HUES48 (cell line): ENCODE results near the gene MYO1G.
"Not testable (repeated sequence)": the region's sequence is repeated elsewhere in the genome, so short reads cannot be mapped to it uniquely, and the experiment has no call there.

ENCODE experiments used
- H3K27ac ChIP-seq: one replicate; pipeline ENCODE4 v1.7.0; 2013; ENCODE audit warnings: low read depth, low read length, inconsistent platforms
- H3K27me3 ChIP-seq: 2 replicates; pipeline ENCODE4 v1.6.1; 2013; ENCODE audit warnings: mild to moderate bottlenecking, low read length; ENCODE audit not compliant: control insufficient read depth, insufficient read depth
- H3K36me3 ChIP-seq: 2 replicates; pipeline ENCODE4 v1.6.1; 2013; ENCODE audit warnings: low read length; ENCODE audit not compliant: control insufficient read depth, insufficient read depth
- H3K4me1 ChIP-seq: 2 replicates; pipeline ENCODE4 v1.6.1; 2013; ENCODE audit warnings: mild to moderate bottlenecking, low read length; ENCODE audit not compliant: control insufficient read depth, insufficient read depth
- H3K4me3 ChIP-seq: 2 replicates; pipeline ENCODE4 v1.5.1; 2013; ENCODE audit warnings: mild to moderate bottlenecking, low read depth, low read length
- H3K9ac ChIP-seq: 2 replicates; pipeline ENCODE4 v1.6.1; 2013; ENCODE audit warnings: mild to moderate bottlenecking, low read depth, low read length, moderate library complexity
- H3K9me3 ChIP-seq: 2 replicates; pipeline ENCODE4 v1.6.1; 2013; ENCODE audit warnings: low read length; ENCODE audit not compliant: control insufficient read depth, insufficient read depth

The MYO1G gene

DNA sequence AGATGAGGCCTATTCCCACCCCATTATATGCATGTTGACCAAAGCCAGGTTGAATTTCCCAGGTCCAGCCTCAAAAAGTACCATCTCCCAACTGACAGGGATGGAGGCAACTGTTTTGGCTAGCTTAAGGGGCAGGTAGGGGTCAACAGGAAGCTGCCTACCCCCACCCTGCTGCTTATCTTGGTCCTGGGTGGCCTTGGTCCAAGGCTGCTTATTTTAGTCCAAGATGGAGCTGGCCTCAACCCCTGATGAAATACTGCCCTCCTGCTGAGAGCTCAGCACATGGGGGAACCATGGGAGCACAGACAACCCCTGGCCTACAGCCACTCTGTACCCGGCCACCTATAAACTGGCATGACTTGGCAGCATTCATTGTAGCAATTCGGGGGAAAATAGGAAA, 23.1 kb downstream of the MYO1G start:
- Histone ChIP-seq H3K9me3 (no peaks in the 10 kb centered on the region), H3K27ac (no peak overlapping the region), H3K36me3 (no peaks in the 10 kb centered on the region), H3K9ac (no peak overlapping the region), H3K4me1 (no peaks in the 10 kb centered on the region), H3K27me3 (peaks cover 12% of the 10 kb centered on the region; the same call in 1 of the 2 replicates), H3K4me3 (no peak overlapping the region)

DNA sequence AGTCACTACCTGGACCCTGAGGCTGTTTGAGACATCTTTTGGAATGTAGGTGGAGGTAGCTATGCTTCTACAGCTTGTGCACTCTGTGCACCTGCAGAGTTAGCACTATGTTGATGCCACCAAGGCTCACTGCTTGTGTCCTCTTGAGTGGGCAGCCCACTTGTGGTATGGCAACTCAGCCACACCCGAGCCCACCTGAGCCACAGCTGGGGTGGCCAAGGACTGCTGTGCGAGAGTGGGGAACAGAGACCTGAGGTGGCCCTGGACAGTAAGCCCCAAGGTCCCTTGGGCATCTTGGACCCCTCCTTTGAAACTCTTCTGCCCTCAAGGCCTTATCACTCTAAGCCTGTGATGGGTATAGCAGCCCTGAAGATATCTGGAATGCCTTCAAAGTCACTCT, 25.7 kb downstream of the MYO1G start:
- no peak overlapping the region for H3K4me3 ChIP-seq
- no peak overlapping the region for H3K27ac ChIP-seq
- H3K36me3 ChIP-seq, result no peaks in the 10 kb centered on the region
- no peaks in the 10 kb centered on the region for H3K27me3 ChIP-seq
- no peaks in the 10 kb centered on the region for H3K9me3 ChIP-seq
- no peak overlapping the region for H3K9ac ChIP-seq
- no peaks in the 10 kb centered on the region for H3K4me1 ChIP-seq

DNA sequence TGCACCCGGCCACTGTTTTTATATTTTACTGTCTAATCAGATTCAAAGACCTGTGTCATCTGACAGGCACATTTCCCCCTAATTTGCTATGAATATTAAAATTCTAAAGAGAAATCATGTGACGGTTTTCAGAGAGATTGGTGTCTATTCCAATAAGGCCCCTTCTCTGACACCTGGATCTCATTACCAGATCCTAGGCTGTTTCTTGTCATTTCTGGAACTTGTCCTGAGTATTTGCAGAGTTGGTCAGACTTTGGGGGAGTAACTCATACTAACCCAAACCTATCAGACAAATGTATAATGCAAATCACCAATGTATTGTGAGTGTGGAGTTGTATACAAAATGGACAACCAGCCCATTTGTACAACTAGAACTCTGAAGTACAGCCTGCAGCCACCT, 29.5 kb downstream of the MYO1G start:
- no peaks in the 10 kb centered on the region for H3K27me3 ChIP-seq
- no peak overlapping the region for H3K9ac ChIP-seq
- no peaks in the 10 kb centered on the region for H3K4me1 ChIP-seq
- H3K27ac ChIP-seq, result no peak overlapping the region
- H3K9me3 ChIP-seq, result no peaks in the 10 kb centered on the region
- no peak overlapping the region for H3K4me3 ChIP-seq
- no peaks in the 10 kb centered on the region for H3K36me3 ChIP-seq

DNA sequence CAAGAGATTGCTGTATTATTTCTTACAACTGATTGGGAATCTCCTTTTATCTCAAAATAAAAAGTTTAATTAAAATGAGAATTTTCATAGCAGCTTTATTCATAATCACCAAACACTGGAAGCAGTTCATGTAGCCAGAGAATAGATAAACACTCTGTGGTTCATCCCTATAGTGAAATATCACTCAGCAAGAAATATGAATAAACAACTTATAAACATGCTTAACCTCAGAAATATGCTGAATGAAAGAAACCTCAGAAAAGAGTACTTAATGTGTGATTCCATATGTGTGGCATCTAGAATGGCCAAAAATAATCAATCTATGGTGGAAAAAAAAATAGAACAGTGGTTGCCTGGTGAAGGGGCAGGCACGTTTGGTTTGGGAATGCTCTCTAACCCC, 33.3 kb downstream of the MYO1G start:
- no peaks in the 10 kb centered on the region for H3K9me3 ChIP-seq
- no peaks in the 10 kb centered on the region for H3K36me3 ChIP-seq
- H3K27me3 ChIP-seq, result no peaks in the 10 kb centered on the region
- H3K4me3 ChIP-seq, result no peak overlapping the region
- H3K4me1 ChIP-seq, result no peaks in the 10 kb centered on the region
- no peak overlapping the region for H3K9ac ChIP-seq
- H3K27ac ChIP-seq, result no peak overlapping the region

DNA sequence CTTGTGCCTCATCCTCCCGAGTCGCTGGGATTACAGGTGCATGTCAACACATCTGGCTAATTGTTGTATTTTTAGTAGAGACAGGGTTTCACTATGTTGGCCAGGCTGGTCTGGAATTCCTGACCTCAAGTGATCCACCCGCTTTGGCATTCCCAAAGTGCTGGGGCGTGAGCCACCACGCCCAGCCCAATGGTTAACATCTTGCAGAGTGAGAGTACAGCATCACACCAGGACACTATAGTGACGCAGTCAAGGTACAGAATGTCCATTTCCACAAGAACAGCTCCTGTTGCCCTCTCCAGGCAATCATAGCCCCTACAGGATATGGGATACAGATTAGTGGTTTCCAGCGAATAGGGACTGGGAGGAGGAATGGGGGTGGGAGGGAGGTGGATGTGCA, 34.0 kb downstream of the MYO1G start:
- no peaks in the 10 kb centered on the region for H3K36me3 ChIP-seq
- H3K4me1 ChIP-seq, result no peaks in the 10 kb centered on the region
- H3K9ac ChIP-seq, result no peak overlapping the region
- H3K9me3 ChIP-seq, result no peaks in the 10 kb centered on the region
- no peak overlapping the region for H3K4me3 ChIP-seq
- H3K27me3 ChIP-seq, result no peaks in the 10 kb centered on the region
- no peak overlapping the region for H3K27ac ChIP-seq

DNA sequence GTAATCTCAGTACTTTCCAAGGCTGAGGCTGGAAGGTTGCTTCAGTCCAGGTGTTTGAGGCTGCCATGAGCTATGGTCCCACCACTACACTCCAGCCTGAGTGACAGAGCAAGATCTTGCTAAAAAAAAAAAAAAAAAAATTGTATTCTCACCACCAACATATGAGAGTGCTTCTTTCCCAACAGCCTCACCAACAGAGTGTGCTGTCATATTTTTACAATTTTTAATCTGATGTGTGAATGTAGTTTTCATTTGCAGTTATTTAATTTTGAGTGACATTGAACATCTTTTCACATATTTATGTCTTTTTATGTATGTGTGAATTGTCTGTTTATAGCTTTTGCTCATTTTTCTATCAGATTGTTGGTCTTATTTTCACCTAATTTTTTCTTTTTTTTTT, 35.2 kb downstream of the MYO1G start:
- no peaks in the 10 kb centered on the region for H3K9me3 ChIP-seq
- no peaks in the 10 kb centered on the region for H3K27me3 ChIP-seq
- no peak overlapping the region for H3K4me3 ChIP-seq
- H3K4me1 ChIP-seq, result no peaks in the 10 kb centered on the region
- no peak overlapping the region for H3K9ac ChIP-seq
- H3K36me3 ChIP-seq, result no peaks in the 10 kb centered on the region
- H3K27ac ChIP-seq, result no peak overlapping the region

DNA sequence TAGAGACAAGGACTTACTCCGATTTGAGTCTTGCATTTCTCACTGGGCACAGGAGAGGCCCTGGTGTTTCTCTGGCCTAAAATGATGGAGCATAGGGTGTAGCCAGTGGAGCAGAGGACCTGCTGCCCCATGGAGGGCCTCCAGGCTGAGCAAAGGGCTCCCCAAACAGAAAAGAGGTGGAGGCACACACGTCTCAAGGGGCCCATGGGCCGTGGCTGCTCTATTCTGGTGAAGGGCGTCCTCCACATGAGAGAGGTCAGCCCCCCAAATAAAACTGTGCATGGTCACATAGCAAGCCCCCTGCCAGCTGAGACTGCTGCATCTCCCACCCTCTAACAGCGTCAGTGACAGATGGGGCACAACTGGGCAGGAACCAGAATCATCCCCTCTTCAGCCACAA, 41.4 kb downstream of the MYO1G start:
- no peaks in the 10 kb centered on the region for H3K36me3 ChIP-seq
- H3K27ac ChIP-seq, result no peak overlapping the region
- no peak overlapping the region for H3K4me3 ChIP-seq
- H3K9me3 ChIP-seq, result no peaks in the 10 kb centered on the region
- no peaks in the 10 kb centered on the region for H3K27me3 ChIP-seq
- no peak overlapping the region for H3K9ac ChIP-seq
- peaks cover 5% of the 10 kb centered on the region; the same call in 1 of the 2 replicates for H3K4me1 ChIP-seq

DNA sequence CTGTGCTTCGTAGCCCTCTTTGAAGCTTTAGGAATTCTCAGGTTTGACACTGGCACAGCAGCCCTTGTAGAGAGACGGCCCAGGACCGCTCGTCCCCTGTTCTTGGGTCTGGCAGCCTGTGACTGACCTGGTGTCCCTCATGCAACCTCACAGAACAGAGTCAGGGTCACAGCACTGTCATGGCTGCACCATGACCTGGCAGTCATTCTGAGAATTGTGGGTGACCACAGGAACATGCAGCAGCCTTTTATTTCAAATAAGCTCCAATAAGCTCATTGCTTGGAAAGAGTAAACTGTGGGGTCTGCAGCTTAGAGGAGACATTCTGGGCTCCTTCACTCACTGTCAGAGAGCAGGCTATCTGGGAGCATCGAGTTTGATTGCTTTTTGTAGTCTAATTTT, 42.5 kb downstream of the MYO1G start:
- Histone ChIP-seq H3K9ac (no peak overlapping the region), H3K27me3 (no peaks in the 10 kb centered on the region), H3K27ac (no peak overlapping the region), H3K4me3 (no peak overlapping the region), H3K9me3 (no peaks in the 10 kb centered on the region), H3K4me1 (peaks cover 5% of the 10 kb centered on the region; the same call in 1 of the 2 replicates), H3K36me3 (no peaks in the 10 kb centered on the region)

DNA sequence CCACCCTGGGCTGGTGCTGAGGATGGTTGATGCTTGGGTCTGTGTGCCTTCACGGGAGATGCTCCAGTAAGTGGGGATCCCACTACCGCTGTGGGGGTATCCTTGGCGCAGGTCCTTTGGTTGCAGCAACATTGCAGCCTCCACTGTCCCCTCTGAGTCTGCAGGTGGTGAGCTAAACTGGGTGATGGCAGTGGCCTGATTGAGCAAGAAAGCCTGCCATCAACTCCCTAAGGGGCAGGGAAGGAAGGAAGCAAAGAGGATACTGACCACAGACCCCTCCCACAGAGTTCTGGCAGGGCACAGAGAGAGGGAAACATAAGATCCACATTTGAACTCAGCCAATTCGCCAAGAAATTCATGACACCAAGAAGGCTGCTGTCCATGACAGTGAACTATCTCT, 43.2 kb downstream of the MYO1G start:
- H3K9ac ChIP-seq, result no peak overlapping the region
- no peaks in the 10 kb centered on the region for H3K27me3 ChIP-seq
- H3K9me3 ChIP-seq, result no peaks in the 10 kb centered on the region
- H3K36me3 ChIP-seq, result no peaks in the 10 kb centered on the region
- H3K27ac ChIP-seq, result no peak overlapping the region
- H3K4me1 ChIP-seq, result peaks cover 5% of the 10 kb centered on the region; the same call in 1 of the 2 replicates
- H3K4me3 ChIP-seq, result no peak overlapping the region

DNA sequence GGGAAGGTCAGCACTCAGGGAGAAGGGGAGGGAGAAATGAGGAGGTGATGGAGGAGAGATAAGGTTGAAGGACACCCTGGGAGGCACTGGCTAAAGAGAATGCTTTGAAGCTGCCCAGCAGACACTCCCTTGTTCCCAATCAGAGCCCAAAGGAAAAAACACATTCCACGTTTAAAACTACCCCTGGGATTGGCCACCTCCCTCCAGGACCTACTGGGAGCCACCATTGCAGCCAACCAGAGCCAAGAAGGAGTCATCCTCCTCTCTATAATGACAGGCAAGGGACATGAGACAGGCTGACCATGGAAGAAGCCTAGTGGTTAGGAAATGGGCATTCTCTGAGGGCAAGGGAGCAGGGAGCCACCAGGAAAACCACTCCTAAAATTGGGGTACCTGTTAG, 43.8 kb downstream of the MYO1G start:
- Histone ChIP-seq H3K27me3 (no peaks in the 10 kb centered on the region), H3K9me3 (no peaks in the 10 kb centered on the region), H3K36me3 (no peaks in the 10 kb centered on the region), H3K9ac (no peak overlapping the region), H3K27ac (no peak overlapping the region), H3K4me3 (no peak overlapping the region), H3K4me1 (peaks cover 5% of the 10 kb centered on the region; the same call in 1 of the 2 replicates)

DNA sequence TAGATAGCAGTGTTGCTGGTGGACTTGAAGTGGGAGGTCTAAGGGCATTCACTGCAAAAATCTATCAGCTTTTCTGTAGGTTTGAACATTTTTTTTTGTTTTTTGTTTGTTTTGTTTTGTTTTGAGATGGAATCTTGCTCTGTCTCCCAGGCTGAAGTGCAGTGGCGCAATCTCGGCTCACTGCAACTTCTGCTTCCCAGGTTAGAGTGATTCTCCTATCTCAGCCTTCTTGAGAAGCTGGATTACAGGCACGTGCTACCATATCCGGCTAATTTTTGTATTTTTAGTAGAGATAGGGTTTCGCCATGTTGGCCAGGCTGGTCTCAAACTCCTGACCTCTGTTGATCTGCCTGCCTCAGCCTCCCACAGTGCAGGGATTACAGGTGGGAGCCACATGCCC, 44.3 kb downstream of the MYO1G start:
- H3K4me3 ChIP-seq, H3K27ac ChIP-seq, H3K27me3 ChIP-seq, H3K9me3 ChIP-seq, H3K4me1 ChIP-seq, H3K36me3 ChIP-seq, H3K9ac ChIP-seq: not testable (repeated sequence)

DNA sequence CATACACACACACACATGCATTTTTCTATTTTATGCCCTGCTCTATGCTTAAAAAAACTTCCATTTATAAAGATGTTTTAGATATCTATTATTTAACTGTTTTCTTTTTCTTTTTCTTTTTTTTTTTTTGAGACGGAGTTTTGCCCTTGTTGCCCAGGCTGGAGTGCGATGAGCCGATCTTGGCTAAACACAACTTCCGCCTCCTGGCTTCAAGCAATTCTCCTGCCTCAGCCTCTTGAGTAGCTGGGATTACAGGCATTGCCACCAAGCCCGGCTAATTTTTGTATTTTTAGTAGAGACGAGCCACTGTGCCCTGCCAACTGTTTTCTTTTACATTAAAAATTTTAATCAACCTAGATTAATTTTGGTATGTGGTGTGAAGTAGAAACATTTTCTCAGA, 47.9 kb downstream of the MYO1G start:
- Histone ChIP-seq H3K4me3 (no peak overlapping the region), H3K27ac (no peak overlapping the region), H3K36me3 (no peaks in the 10 kb centered on the region), H3K9me3 (no peaks in the 10 kb centered on the region), H3K9ac (no peak overlapping the region), H3K4me1 (peaks cover 5% of the 10 kb centered on the region; the same call in 1 of the 2 replicates), H3K27me3 (no peaks in the 10 kb centered on the region)
